ENCODE results near the gene CPEB3.
"Not testable (repeated sequence)": the region's sequence is repeated elsewhere in the genome, so short reads cannot be mapped to it uniquely, and the experiment has no call there.

CPEB3 gene

GRCh38 chr10:92290837-92291615 is at the start of gene CPEB3, which contains the start of gene MARCHF5:
CPEB3 (minus strand) TSS chr10:92291078; CDS start chr10:92240350, 50,728 bp downstream.
MARCHF5 (plus strand) TSS chr10:92291167; CDS start chr10:92291495, 328 bp downstream.
- Histone ChIP-seq H3K27me3 (ENCODE audit: control insufficient read depth, insufficient read depth, low read length) (no peaks in the 10 kb centered on the region), H3K9ac (ENCODE audit: low read length) (peak within 1 kb of the TSS; percentile 93), H3K27ac (ENCODE audit: low read depth, low read length) (peak within 1 kb of the TSS; percentile 91), H3K4me1 (ENCODE audit: control insufficient read depth, insufficient read depth, low read length) (peaks cover 7% of the 10 kb centered on the region), H3K9me3 (ENCODE audit: control insufficient read depth, insufficient read depth, low read depth, low read length) (no peaks in the 10 kb centered on the region), H3K36me3 (ENCODE audit: control insufficient read depth, insufficient read depth, low read length) (peaks cover 17% of the 10 kb centered on the region), H3K4me3 (ENCODE audit: low read depth, low read length) (peak within 1 kb of the TSS; percentile 99)

- H3K4me3 ChIP-seq (ENCODE audit: low read depth, low read length); H3K9ac ChIP-seq (ENCODE audit: low read length); H3K36me3 ChIP-seq (ENCODE audit: control insufficient read depth, insufficient read depth, low read length); H3K9me3 ChIP-seq (ENCODE audit: control insufficient read depth, insufficient read depth, low read depth, low read length); H3K27ac ChIP-seq (ENCODE audit: low read depth, low read length); H3K27me3 ChIP-seq (ENCODE audit: control insufficient read depth, insufficient read depth, low read length): not testable (repeated sequence)
- peaks cover 20% of the 10 kb centered on the region for H3K4me1 ChIP-seq (ENCODE audit: control insufficient read depth, insufficient read depth, low read length)
Observed at GRCh38 chr10:92329927-92330326, 39.0 kb upstream of the CPEB3 start.

GRCh38 chr10:92328993-92329392 is 38.1 kb upstream of the CPEB3 start:
- Histone ChIP-seq H3K27me3 (ENCODE audit: control insufficient read depth, insufficient read depth, low read length) (no peaks in the 10 kb centered on the region), H3K9ac (ENCODE audit: low read length) (no peak overlapping the region), H3K36me3 (ENCODE audit: control insufficient read depth, insufficient read depth, low read length) (no peaks in the 10 kb centered on the region), H3K4me1 (ENCODE audit: control insufficient read depth, insufficient read depth, low read length) (peaks cover 20% of the 10 kb centered on the region), H3K27ac (ENCODE audit: low read depth, low read length) (peak overlapping the region; percentile 40; the same call in 1 of the 2 replicates), H3K4me3 (ENCODE audit: low read depth, low read length) (no peak overlapping the region), H3K9me3 (ENCODE audit: control insufficient read depth, insufficient read depth, low read depth, low read length) (no peaks in the 10 kb centered on the region)

- H3K4me3 ChIP-seq (ENCODE audit: low read depth, low read length) = no peak overlapping the region
- no peaks in the 10 kb centered on the region for H3K27me3 ChIP-seq (ENCODE audit: control insufficient read depth, insufficient read depth, low read length)
- no peaks in the 10 kb centered on the region for H3K36me3 ChIP-seq (ENCODE audit: control insufficient read depth, insufficient read depth, low read length)
- H3K27ac ChIP-seq (ENCODE audit: low read depth, low read length) = peak overlapping the region; percentile 15; the same call in 1 of the 2 replicates
- no peaks in the 10 kb centered on the region for H3K9me3 ChIP-seq (ENCODE audit: control insufficient read depth, insufficient read depth, low read depth, low read length)
- H3K9ac ChIP-seq (ENCODE audit: low read length) = no peak overlapping the region
- peaks cover 20% of the 10 kb centered on the region for H3K4me1 ChIP-seq (ENCODE audit: control insufficient read depth, insufficient read depth, low read length)
Observed at GRCh38 chr10:92327445-92328433, 36.9 kb upstream of the CPEB3 start.

DNA sequence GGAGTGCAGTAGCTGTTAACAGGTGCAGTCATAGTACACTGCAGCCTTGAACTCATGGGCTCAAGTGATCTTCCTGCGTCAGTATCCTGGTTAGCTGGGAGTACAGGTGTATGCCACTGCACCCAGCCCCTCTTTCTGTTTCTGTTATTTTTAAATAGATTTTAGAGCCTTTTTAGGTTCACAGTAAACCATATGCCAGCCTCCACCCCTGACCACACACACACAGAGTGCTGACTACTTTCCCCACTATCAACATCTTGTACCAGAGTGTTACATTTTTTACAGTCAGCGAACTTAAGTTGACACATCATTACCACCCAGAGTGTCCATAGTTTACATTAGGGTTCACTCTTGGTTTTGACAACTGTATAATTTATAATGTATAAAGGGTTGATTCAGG is 32.2 kb upstream of the CPEB3 start:
- H3K4me1 ChIP-seq (ENCODE audit: control insufficient read depth, insufficient read depth, low read length) = no peaks in the 10 kb centered on the region
- no peak overlapping the region for H3K27ac ChIP-seq (ENCODE audit: low read depth, low read length)
- no peak overlapping the region for H3K4me3 ChIP-seq (ENCODE audit: low read depth, low read length)
- H3K9me3 ChIP-seq (ENCODE audit: control insufficient read depth, insufficient read depth, low read depth, low read length) = no peaks in the 10 kb centered on the region
- no peaks in the 10 kb centered on the region for H3K27me3 ChIP-seq (ENCODE audit: control insufficient read depth, insufficient read depth, low read length)
- H3K36me3 ChIP-seq (ENCODE audit: control insufficient read depth, insufficient read depth, low read length) = peaks cover 8% of the 10 kb centered on the region
- H3K9ac ChIP-seq (ENCODE audit: low read length) = no peak overlapping the region

DNA sequence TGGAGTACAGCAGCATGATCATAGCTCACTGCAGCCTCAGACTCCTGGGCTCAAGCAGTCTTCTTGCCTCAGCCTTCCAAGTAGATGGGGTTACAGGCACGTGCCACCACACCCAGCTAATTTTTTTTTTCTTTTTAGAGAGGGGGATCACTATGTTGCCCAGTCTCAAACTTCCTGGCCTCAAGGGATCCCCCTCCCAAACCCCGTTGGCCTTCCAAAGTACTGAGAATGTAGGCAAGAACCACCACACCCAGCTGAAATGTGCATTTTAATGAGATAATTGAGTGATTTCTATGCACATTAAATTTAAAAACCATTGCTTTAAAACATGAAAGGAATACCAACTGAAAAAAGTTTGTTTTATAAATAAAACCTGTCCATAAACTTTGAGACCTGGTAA is 25.7 kb upstream of the CPEB3 start:
- Histone ChIP-seq H3K9ac (ENCODE audit: low read length) (no peak overlapping the region), H3K36me3 (ENCODE audit: control insufficient read depth, insufficient read depth, low read length) (peaks cover 33% of the 10 kb centered on the region), H3K4me3 (ENCODE audit: low read depth, low read length) (no peak overlapping the region), H3K27ac (ENCODE audit: low read depth, low read length) (no peak overlapping the region), H3K9me3 (ENCODE audit: control insufficient read depth, insufficient read depth, low read depth, low read length) (no peaks in the 10 kb centered on the region), H3K4me1 (ENCODE audit: control insufficient read depth, insufficient read depth, low read length) (no peaks in the 10 kb centered on the region), H3K27me3 (ENCODE audit: control insufficient read depth, insufficient read depth, low read length) (no peaks in the 10 kb centered on the region)

- no peaks in the 10 kb centered on the region for H3K9me3 ChIP-seq (ENCODE audit: control insufficient read depth, insufficient read depth, low read depth, low read length)
Observed at GRCh38 chr10:92313750-92314149, 22.9 kb upstream of the CPEB3 start.

DNA sequence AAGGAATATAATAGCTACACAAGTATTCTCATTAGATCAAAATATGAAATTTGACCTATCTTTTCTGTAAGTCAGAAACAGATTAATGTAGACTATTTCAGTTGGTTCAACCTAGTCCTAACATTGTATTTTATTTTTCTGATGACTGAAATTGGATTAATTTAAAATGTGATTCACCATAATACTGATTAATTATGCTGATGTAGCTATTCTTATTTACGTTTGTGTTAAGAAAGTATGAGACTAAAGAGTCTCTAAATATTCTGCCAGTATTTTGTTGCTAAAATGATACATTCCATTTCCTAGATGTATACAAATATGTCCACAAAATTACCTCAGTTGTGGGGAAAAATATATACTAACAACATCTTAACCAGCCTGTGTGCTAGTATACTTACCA is 18.4 kb upstream of the CPEB3 start:
- H3K27me3 ChIP-seq (ENCODE audit: control insufficient read depth, insufficient read depth, low read length) = no peaks in the 10 kb centered on the region
- no peak overlapping the region for H3K27ac ChIP-seq (ENCODE audit: low read depth, low read length)
- no peak overlapping the region for H3K9ac ChIP-seq (ENCODE audit: low read length)
- no peak overlapping the region for H3K4me3 ChIP-seq (ENCODE audit: low read depth, low read length)
- peaks cover 24% of the 10 kb centered on the region for H3K36me3 ChIP-seq (ENCODE audit: control insufficient read depth, insufficient read depth, low read length)
- peaks cover 23% of the 10 kb centered on the region for H3K4me1 ChIP-seq (ENCODE audit: control insufficient read depth, insufficient read depth, low read length)
- no peaks in the 10 kb centered on the region for H3K9me3 ChIP-seq (ENCODE audit: control insufficient read depth, insufficient read depth, low read depth, low read length)

More at GRCh38 chr10:92313750-92314149, 22.9 kb upstream of the CPEB3 start:
- Histone ChIP-seq H3K27me3 (ENCODE audit: control insufficient read depth, insufficient read depth, low read length) (no peaks in the 10 kb centered on the region), H3K36me3 (ENCODE audit: control insufficient read depth, insufficient read depth, low read length) (peaks cover 34% of the 10 kb centered on the region), H3K4me1 (ENCODE audit: control insufficient read depth, insufficient read depth, low read length) (no peaks in the 10 kb centered on the region), H3K9ac (ENCODE audit: low read length) (no peak overlapping the region), H3K27ac (ENCODE audit: low read depth, low read length) (no peak overlapping the region), H3K4me3 (ENCODE audit: low read depth, low read length) (no peak overlapping the region)

GRCh38 chr10:92305133-92306072 is 14.5 kb upstream of the CPEB3 start:
- H3K27me3 ChIP-seq (ENCODE audit: control insufficient read depth, insufficient read depth, low read length) = no peaks in the 10 kb centered on the region
- peaks cover 5% of the 10 kb centered on the region; the same call in 1 of the 2 replicates for H3K36me3 ChIP-seq (ENCODE audit: control insufficient read depth, insufficient read depth, low read length)
- no peaks in the 10 kb centered on the region for H3K9me3 ChIP-seq (ENCODE audit: control insufficient read depth, insufficient read depth, low read depth, low read length)
- no peak overlapping the region for H3K9ac ChIP-seq (ENCODE audit: low read length)
- H3K4me1 ChIP-seq (ENCODE audit: control insufficient read depth, insufficient read depth, low read length) = peaks cover 41% of the 10 kb centered on the region
- no peak overlapping the region for H3K4me3 ChIP-seq (ENCODE audit: low read depth, low read length)
- 0 out of 2 replicates have a peak overlapping the region, but pooled peaks have one; percentile 19 for H3K27ac ChIP-seq (ENCODE audit: low read depth, low read length)

DNA sequence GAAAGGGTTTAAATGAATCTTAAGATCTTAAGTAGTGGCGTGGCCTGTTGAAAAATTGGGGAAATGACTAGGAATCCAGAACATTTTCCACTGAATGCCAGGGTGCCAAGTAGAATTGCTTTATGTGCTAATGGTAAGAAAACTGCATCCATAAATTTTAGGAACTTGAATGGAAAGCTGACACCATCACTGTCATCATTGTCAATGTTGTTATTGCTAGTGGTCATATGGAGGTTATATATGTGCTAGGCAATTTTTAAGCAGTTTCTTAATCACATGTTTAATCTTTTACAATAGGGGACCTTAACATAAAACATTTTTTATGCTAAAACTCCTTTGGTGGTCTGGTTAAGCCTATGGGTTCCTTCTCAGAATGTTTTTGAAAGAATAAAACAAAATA is 13.2 kb upstream of the CPEB3 start:
- Histone ChIP-seq H3K27me3 (ENCODE audit: control insufficient read depth, insufficient read depth, low read length) (no peaks in the 10 kb centered on the region), H3K36me3 (ENCODE audit: control insufficient read depth, insufficient read depth, low read length) (peaks cover 9% of the 10 kb centered on the region; the same call in 1 of the 2 replicates), H3K4me1 (ENCODE audit: control insufficient read depth, insufficient read depth, low read length) (peaks cover 41% of the 10 kb centered on the region), H3K9me3 (ENCODE audit: control insufficient read depth, insufficient read depth, low read depth, low read length) (no peaks in the 10 kb centered on the region), H3K9ac (ENCODE audit: low read length) (no peak overlapping the region), H3K27ac (ENCODE audit: low read depth, low read length) (no peak overlapping the region), H3K4me3 (ENCODE audit: low read depth, low read length) (no peak overlapping the region)

Measured in HUES6 (cell line).